TTC549 (cell line): ENCODE results near the gene KCNQ1.

Experiments
- FAIRE-seq: peaks from 2 replicates; lab custom pipeline; 2012; peaks lifted over from hg19 to GRCh38; lab: Jason Lieb, UNC

The KCNQ1 gene

GRCh38 chr11:2842876-2843275 is 398.1 kb downstream of the KCNQ1 start:
- no peak for FAIRE-seq

- FAIRE-seq: no peak
These were observed 398.7 kb downstream of the KCNQ1 start for GRCh38 chr11:2843551-2843950.

GRCh38 chr11:2844116-2844842 is 399.5 kb downstream of the KCNQ1 start:
- no peak for FAIRE-seq

GRCh38 chr11:2844996-2845395 is 400.2 kb downstream of the KCNQ1 start:
- no peak for FAIRE-seq

- FAIRE-seq: no peak
These were observed 401.2 kb downstream of the KCNQ1 start for GRCh38 chr11:2846056-2846455.

- no peak for FAIRE-seq
These were observed 401.7 kb downstream of the KCNQ1 start for GRCh38 chr11:2846470-2846869.

- FAIRE-seq: no peak
These were observed 402.8 kb downstream of the KCNQ1 start for GRCh38 chr11:2847561-2847960.

- no peak for FAIRE-seq
These were observed 403.7 kb downstream of the KCNQ1 start for GRCh38 chr11:2848497-2848896.

- no peak for FAIRE-seq
These were observed 405.4 kb downstream of the KCNQ1 start for GRCh38 chr11:2849994-2850770.

- FAIRE-seq: no peak
These were observed 408.6 kb downstream of the KCNQ1 start for GRCh38 chr11:2853401-2853800.

- FAIRE-seq: no peak
These were observed 409.3 kb downstream of the KCNQ1 start for GRCh38 chr11:2853997-2854560.

GRCh38 chr11:2855162-2855561 is 410.4 kb downstream of the KCNQ1 start:
- no peak for FAIRE-seq

GRCh38 chr11:2857276-2857675 is 412.5 kb downstream of the KCNQ1 start:
- no peak for FAIRE-seq

- FAIRE-seq: no peak
These were observed 413.1 kb downstream of the KCNQ1 start for GRCh38 chr11:2857918-2858317.

GRCh38 chr11:2858995-2859698 is 414.3 kb downstream of the KCNQ1 start:
- no peak for FAIRE-seq

GRCh38 chr11:2859699-2860037 is 414.9 kb downstream of the KCNQ1 start:
- no peak for FAIRE-seq

- no peak for FAIRE-seq
These were observed 415.8 kb downstream of the KCNQ1 start for GRCh38 chr11:2860636-2861035.

- FAIRE-seq: no peak
These were observed 417.8 kb downstream of the KCNQ1 start for GRCh38 chr11:2862395-2863275.

- no peak for FAIRE-seq
These were observed 418.4 kb downstream of the KCNQ1 start for GRCh38 chr11:2863276-2863618.

- no peak for FAIRE-seq
These were observed 420.1 kb downstream of the KCNQ1 start for GRCh38 chr11:2864901-2865300.

- no peak for FAIRE-seq
These were observed 421.2 kb downstream of the KCNQ1 start for GRCh38 chr11:2865922-2866577.

- no peak for FAIRE-seq
These were observed 422.3 kb downstream of the KCNQ1 start for GRCh38 chr11:2867142-2867541.
